ENCODE measurements around the gene NAA10.

The NAA10 gene

DNA sequence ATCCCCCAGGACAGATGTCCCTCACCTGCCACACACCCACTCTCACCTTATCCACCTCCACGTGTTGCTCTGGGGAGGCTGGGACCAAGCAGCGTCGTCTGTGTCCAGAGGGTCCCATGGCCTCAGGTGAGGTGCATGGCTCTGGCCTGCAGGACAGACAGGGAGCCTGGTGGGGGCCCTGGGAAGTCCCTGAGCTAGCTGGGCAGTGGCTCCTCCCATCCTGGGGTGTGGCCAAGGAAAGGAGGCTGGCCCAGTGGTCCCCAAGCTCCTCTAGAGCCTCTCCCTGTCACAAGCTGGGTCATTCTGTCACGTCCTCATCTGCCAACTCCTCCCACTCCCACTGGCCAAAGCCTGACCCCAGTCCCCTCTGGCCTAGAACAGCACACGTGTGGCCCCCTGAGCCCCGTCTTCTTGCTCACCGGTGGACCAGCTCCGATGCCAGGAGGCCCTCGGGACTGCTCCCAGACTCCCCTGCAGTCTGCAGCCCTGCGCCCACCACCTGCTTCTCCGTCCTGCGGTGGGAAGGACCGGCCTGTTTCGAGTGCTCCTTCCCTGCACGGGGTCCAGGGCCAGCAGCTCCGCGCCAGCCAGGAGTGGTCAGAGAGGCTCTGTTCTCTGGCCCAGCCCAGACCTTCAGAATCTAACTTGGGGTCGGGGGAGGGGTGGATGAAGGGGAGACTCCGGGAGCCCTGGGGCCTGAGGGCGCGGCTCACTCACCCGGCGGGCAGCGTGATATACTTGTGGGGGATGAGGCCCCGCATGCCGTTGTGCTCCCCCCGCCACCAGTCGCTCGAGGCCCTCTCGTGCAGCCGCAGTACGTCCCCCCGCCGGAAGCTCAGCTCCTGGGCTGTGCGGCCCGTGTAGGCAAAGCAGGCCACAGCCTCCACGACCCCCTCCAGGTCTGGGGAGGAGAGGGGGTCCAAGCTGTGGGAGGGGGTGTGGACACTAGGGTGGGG, 25.5 kb downstream of the NAA10 start:
- no peak overlapping the region for H3K4me3 ChIP-seq (replicated peaks in 1 of 2; ENCODE audit: low read depth in 2 of 2, low read length in 2 of 2)
- DNase-seq (ENCODE audit: low read depth in 2 of 2): no peak
- TF ChIP-seq, protein P1, sequence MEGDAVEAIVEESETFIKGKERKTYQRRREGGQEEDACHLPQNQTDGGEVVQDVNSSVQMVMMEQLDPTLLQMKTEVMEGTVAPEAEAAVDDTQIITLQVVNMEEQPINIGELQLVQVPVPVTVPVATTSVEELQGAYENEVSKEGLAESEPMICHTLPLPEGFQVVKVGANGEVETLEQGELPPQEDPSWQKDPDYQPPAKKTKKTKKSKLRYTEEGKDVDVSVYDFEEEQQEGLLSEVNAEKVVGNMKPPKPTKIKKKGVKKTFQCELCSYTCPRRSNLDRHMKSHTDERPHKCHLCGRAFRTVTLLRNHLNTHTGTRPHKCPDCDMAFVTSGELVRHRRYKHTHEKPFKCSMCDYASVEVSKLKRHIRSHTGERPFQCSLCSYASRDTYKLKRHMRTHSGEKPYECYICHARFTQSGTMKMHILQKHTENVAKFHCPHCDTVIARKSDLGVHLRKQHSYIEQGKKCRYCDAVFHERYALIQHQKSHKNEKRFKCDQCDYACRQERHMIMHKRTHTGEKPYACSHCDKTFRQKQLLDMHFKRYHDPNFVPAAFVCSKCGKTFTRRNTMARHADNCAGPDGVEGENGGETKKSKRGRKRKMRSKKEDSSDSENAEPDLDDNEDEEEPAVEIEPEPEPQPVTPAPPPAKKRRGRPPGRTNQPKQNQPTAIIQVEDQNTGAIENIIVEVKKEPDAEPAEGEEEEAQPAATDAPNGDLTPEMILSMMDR (IDR thresholded peaks at IDR 0.05; ENCODE audit: low read depth, low read length): no peak

GRCh38 chrX:153908219-153908860, 26.5 kb downstream of the NAA10 start:
- no peak overlapping the region for H3K4me3 ChIP-seq (replicated peaks in 1 of 2; ENCODE audit: low read depth in 2 of 2, low read length in 2 of 2)
- TF ChIP-seq, protein P1 (IDR thresholded peaks at IDR 0.05; ENCODE audit: low read depth, low read length): no peak
- DNase-seq (ENCODE audit: low read depth in 2 of 2): no peak

GRCh38 chrX:153907456-153907855, 27.4 kb downstream of the NAA10 start:
- H3K4me3 ChIP-seq (replicated peaks in 1 of 2; ENCODE audit: low read depth in 2 of 2, low read length in 2 of 2): no peak overlapping the region
- TF ChIP-seq, protein P1 (IDR thresholded peaks at IDR 0.05; ENCODE audit: low read depth, low read length): no peak
- DNase-seq (ENCODE audit: low read depth in 2 of 2): no peak

GRCh38 chrX:153906126-153906917, 28.5 kb downstream of the NAA10 start:
- no peak overlapping the region for H3K4me3 ChIP-seq (replicated peaks in 1 of 2; ENCODE audit: low read depth in 2 of 2, low read length in 2 of 2)
- TF ChIP-seq, protein P1 (IDR thresholded peaks at IDR 0.05; ENCODE audit: low read depth, low read length): no peak
- DNase-seq (ENCODE audit: low read depth in 2 of 2): no peak

GRCh38 chrX:153905481-153906095, 29.2 kb downstream of the NAA10 start:
- TF ChIP-seq, protein P1 (IDR thresholded peaks at IDR 0.05; ENCODE audit: low read depth, low read length): no peak
- no peak overlapping the region for H3K4me3 ChIP-seq (replicated peaks in 1 of 2; ENCODE audit: low read depth in 2 of 2, low read length in 2 of 2)
- no peak for DNase-seq (ENCODE audit: low read depth in 2 of 2)
